OCI-LY3 (cell line): ENCODE measurements around the gene SPAG5.

ENCODE experiments used
- EZH2phosphoT487 ChIP-seq: fragments of 200-600 bp; shearing (Covaris generic); IDR thresholded peaks from 2 replicates; pipeline ENCODE4 v1.6.1; 2018; ENCODE audit warnings: antibody characterized with exemption, mixed run types, low read depth
- TF ChIP-seq, protein P1 (sequence below): fragments of 200-600, 300-600 bp; sonication (generic); IDR thresholded peaks from 2 replicates; pipeline ENCODE4 v1.5.1; 2014; ENCODE audit warnings: antibody characterized with exemption, low read length, low read depth

- TF ChIP-seq, protein P1, sequence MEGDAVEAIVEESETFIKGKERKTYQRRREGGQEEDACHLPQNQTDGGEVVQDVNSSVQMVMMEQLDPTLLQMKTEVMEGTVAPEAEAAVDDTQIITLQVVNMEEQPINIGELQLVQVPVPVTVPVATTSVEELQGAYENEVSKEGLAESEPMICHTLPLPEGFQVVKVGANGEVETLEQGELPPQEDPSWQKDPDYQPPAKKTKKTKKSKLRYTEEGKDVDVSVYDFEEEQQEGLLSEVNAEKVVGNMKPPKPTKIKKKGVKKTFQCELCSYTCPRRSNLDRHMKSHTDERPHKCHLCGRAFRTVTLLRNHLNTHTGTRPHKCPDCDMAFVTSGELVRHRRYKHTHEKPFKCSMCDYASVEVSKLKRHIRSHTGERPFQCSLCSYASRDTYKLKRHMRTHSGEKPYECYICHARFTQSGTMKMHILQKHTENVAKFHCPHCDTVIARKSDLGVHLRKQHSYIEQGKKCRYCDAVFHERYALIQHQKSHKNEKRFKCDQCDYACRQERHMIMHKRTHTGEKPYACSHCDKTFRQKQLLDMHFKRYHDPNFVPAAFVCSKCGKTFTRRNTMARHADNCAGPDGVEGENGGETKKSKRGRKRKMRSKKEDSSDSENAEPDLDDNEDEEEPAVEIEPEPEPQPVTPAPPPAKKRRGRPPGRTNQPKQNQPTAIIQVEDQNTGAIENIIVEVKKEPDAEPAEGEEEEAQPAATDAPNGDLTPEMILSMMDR = no peak
- TF ChIP-seq EZH2phosphoT487 = no peak
Observed at GRCh38 chr17:28534740-28535375, 64.0 kb downstream of the SPAG5 start.
